ENCODE results near the gene XRRA1.

The XRRA1 gene

GRCh38 chr11:74791333-74792100 is 157.4 kb downstream of the XRRA1 start (continued):
- TF ChIP-seq CSRNP3 (CRISPR knock-in tag; IDR thresholded peaks at IDR 0.05) (no peak), BACH2 (CRISPR knock-in tag; IDR thresholded peaks at IDR 0.05; ENCODE audit: borderline replicate concordance) (no peak), CSDC2 (CRISPR knock-in tag; IDR thresholded peaks at IDR 0.05) (no peak), OSR1 (CRISPR knock-in tag; IDR thresholded peaks at IDR 0.05) (no peak)

Data from SK-N-SH treated with all-trans-retinoic acid at 6 μM for 48 hours (cell line).